PC-3 (cell line): ENCODE data around the gene UNC5C. TPM values are rescaled to one million over a fixed set of nuclear protein-coding genes. Genes with fewer than 3 reads are reported as not detected.

ENCODE experiments used
- ATAC-seq: fragments of 200-7000 bp; cut with Tn5 transposase; 2 replicates; pipeline ENCODE4 v1.9.1; 2020; ENCODE audit warnings: mild to moderate bottlenecking, moderate library complexity
- BruUV-seq: library from RNA; stranded (reverse); fragments of 400-500 nt; replicated peaks from 2 replicates; lab custom pipeline; 2021; lab: Mats Ljungman, UMichigan
- CTCF ChIA-PET: fragments of 300-600 bp; sonication (Branson Sonifier 250); formaldehyde crosslinking; loops from one replicate; lab custom pipeline; 2022; ENCODE audit warnings: antibody characterized with exemption; lab: Charles Lee
- POLR2A ChIA-PET: fragments of 300-600 bp; sonication (Branson Sonifier 250); formaldehyde crosslinking; loops from one replicate; lab custom pipeline; 2022; ENCODE audit warnings: antibody characterized with exemption; ENCODE audit not compliant: unreplicated experiment; lab: Charles Lee
- DNase-seq: peaks from one replicate; pipeline ENCODE4 v3.0.0-alpha.2; 2015
- H2AFZ ChIP-seq: fragments of 300-600 bp; sonication (generic); 2 replicates; pipeline ENCODE4 v1.6.0; 2016; ENCODE audit warnings: antibody characterized with exemption, low read length
- H3F3A ChIP-seq: fragments of 300-600 bp; sonication (generic); one replicate; pipeline ENCODE4 v1.6.0; 2017; ENCODE audit warnings: antibody characterized with exemption, low read length, control low read depth, mild to moderate bottlenecking; ENCODE audit not compliant: unreplicated experiment
- H3K27ac ChIP-seq: fragments of 300-600 bp; sonication (generic); 2 replicates; pipeline ENCODE4 v1.5.1; 2016; ENCODE audit warnings: mild to moderate bottlenecking, low read length
- H3K27me3 ChIP-seq: fragments of 300-600 bp; sonication (generic); 2 replicates; pipeline ENCODE4 v1.6.1; 2016; ENCODE audit warnings: low read length, mixed read lengths
- H3K36me3 ChIP-seq: fragments of 300-600 bp; sonication (generic); 2 replicates; pipeline ENCODE4 v1.6.1; 2016; ENCODE audit warnings: low read depth, mixed run types, low read length, mixed read lengths
- H3K4me1 ChIP-seq: fragments of 300-600 bp; sonication (generic); 2 replicates; pipeline ENCODE4 v1.5.1; 2016; ENCODE audit warnings: low read length; ENCODE audit not compliant: insufficient read depth
- H3K4me2 ChIP-seq: fragments of 300-600 bp; sonication (generic); 2 replicates; pipeline ENCODE4 v1.6.0; 2016; ENCODE audit warnings: low read length
- H3K4me3 ChIP-seq: fragments of 300-600 bp; sonication (generic); 2 replicates; pipeline ENCODE4 v1.5.1; 2016; ENCODE audit warnings: mild to moderate bottlenecking, low read length, mixed read lengths
- H3K79me2 ChIP-seq: fragments of 300-600 bp; sonication (generic); 2 replicates; pipeline ENCODE4 v1.6.1; 2017; ENCODE audit warnings: low read length, mixed read lengths
- H3K9ac ChIP-seq: fragments of 300-600 bp; sonication (generic); 2 replicates; pipeline ENCODE4 v1.6.0; 2016; ENCODE audit warnings: mild to moderate bottlenecking, low read length
- H3K9me2 ChIP-seq: fragments of 300-600 bp; sonication (generic); replicated peaks from 2 replicates; pipeline ENCODE4 v1.6.1; 2016; ENCODE audit warnings: mixed run types, low read length, mixed read lengths
- H3K9me3 ChIP-seq: fragments of 300-600 bp; sonication (generic); 2 replicates; pipeline ENCODE4 v1.6.1; 2016; ENCODE audit warnings: low read length, mixed read lengths
- H4K20me1 ChIP-seq: fragments of 300-600 bp; sonication (generic); 2 replicates; pipeline ENCODE4 v1.6.1; 2016; ENCODE audit warnings: low read length, mixed read lengths
- EZH2 ChIP-seq: fragments of 300-600 bp; sonication (generic); IDR thresholded peaks from one replicate; pipeline ENCODE4 v1.6.1; 2017; ENCODE audit warnings: antibody characterized with exemption, mild to moderate bottlenecking, low read length; ENCODE audit not compliant: unreplicated experiment
- EZH2phosphoT487 ChIP-seq: fragments of 300-600 bp; sonication (generic); IDR thresholded peaks from 2 replicates; pipeline ENCODE4 v1.6.1; 2018; ENCODE audit warnings: mild to moderate bottlenecking, antibody characterized with exemption, low read length, borderline replicate concordance
- intact Hi-C: fragments of 100-400 bp; cut with micrococcal nuclease; formaldehyde crosslinking; loops from 2 replicates; pipeline ENCODE4 v1.9.0; 2023
- total RNA-seq: library from RNA; depleted of rRNA; stranded (reverse); fragments of >200 nt; gene quantifications from 2 replicates; pipeline ENCODE4 v1.2.3, GENCODE V29; 2014
- TF ChIP-seq, protein P1 (sequence below): fragments of 300-600 bp; sonication (generic); conservative IDR thresholded peaks from 2 replicates; pipeline ENCODE4 v1.5.1; 2017; ENCODE audit warnings: antibody characterized with exemption, low read depth, mild to moderate bottlenecking, low read length

The UNC5C gene
- total RNA-seq, 1 experiment from 2014 or later, result not detected

DNA sequence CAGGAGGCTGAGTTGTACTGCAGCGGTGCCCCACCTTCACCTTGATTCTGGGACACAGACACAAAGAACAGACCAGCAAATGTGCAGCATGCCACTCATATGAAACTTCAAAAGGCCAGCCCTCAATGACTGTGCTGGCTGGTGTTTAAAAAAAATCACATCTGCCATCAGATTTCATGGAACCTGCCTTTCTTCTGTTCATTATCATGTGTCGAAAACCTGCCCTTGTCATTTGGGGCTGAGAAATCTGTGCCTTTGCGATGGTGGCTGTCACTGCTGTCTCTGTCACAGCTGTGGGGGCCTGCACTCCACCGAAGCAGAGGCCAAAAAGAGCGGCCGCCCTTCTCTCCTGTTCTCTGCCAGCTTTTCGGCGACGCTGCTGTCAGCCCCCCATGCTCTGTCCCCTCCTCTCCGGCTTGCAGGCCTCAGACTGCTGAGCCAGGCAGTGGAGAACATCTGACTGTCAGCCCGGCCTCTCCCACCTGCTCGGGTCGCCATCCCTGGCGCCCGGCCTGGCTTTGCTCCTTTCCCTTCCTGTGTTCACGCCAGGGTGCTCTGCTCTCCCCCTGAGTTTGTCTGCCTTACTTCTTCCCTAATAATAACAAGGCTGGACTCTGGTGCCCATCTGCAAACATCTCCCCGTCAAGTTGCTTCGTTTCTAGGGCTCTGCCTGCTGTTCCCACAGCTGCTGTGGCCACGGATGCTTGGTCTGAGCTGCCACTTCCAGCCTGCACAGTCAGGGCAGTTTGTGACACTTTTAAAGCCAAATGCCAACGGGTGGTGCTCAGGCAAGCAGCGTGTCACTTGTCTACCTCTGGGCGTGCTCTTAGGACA is 355.2 kb downstream of the UNC5C start:
- Histone ChIP-seq H3K27me3 (no peaks in the 10 kb centered on the region), H2AFZ (no peak overlapping the region), H3K4me1 (no peaks in the 10 kb centered on the region), H3K9me3 (no peaks in the 10 kb centered on the region), H4K20me1 (no peaks in the 10 kb centered on the region), H3K4me3 (no peak overlapping the region), H3K9ac (no peak overlapping the region), H3K79me2 (no peaks in the 10 kb centered on the region), H3K9me2 (no peaks in the 10 kb centered on the region), H3F3A (no peaks in the 10 kb centered on the region), H3K36me3 (no peaks in the 10 kb centered on the region), H3K4me2 (no peak overlapping the region), H3K27ac (no peak overlapping the region)
- intact Hi-C loops, result no loop called here
- BruUV-seq, result no TSS peak
- TF ChIP-seq EZH2phosphoT487 (no peak), EZH2 (no peak)
- TF ChIP-seq, protein P1, sequence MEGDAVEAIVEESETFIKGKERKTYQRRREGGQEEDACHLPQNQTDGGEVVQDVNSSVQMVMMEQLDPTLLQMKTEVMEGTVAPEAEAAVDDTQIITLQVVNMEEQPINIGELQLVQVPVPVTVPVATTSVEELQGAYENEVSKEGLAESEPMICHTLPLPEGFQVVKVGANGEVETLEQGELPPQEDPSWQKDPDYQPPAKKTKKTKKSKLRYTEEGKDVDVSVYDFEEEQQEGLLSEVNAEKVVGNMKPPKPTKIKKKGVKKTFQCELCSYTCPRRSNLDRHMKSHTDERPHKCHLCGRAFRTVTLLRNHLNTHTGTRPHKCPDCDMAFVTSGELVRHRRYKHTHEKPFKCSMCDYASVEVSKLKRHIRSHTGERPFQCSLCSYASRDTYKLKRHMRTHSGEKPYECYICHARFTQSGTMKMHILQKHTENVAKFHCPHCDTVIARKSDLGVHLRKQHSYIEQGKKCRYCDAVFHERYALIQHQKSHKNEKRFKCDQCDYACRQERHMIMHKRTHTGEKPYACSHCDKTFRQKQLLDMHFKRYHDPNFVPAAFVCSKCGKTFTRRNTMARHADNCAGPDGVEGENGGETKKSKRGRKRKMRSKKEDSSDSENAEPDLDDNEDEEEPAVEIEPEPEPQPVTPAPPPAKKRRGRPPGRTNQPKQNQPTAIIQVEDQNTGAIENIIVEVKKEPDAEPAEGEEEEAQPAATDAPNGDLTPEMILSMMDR, result no peak
- ChIA-PET POLR2A (no interaction called here), CTCF (no interaction called here)
- no peak for DNase-seq
- no peak for ATAC-seq

DNA sequence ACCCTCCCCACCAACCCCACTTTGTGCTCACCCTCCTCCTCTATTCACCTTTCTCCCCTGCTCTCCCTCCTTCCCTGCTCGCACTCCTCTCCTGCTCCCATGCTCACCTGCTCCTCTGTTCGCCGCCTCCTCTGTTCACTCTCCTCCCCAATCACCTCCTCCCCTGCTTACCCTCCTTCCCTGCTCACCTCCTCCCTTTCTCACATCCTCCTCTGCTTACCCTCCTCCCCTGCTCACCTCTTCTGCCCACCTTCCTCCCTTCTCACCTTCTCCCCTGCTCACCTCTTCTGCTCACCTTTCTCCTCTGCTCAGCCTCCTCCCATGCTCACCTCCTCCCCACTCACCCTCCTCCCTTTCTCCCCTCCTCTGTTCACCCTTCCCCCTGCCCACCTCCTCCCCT is 357.2 kb downstream of the UNC5C start:
- intact Hi-C loops, result no loop called here
- DNase-seq, result no peak
- no peak overlapping the region for H3K27ac ChIP-seq
- no peaks in the 10 kb centered on the region for H3K4me1 ChIP-seq
- H3K9ac ChIP-seq, result no peak overlapping the region
- no peaks in the 10 kb centered on the region for H4K20me1 ChIP-seq
- CTCF ChIA-PET, result no interaction called here
- no peaks in the 10 kb centered on the region for H3K9me2 ChIP-seq
- H3K4me3 ChIP-seq, result no peak overlapping the region
- no peaks in the 10 kb centered on the region for H3K9me3 ChIP-seq
- no peaks in the 10 kb centered on the region for H3K79me2 ChIP-seq
- no peaks in the 10 kb centered on the region for H3K27me3 ChIP-seq
- H3F3A ChIP-seq, result no peaks in the 10 kb centered on the region
- POLR2A ChIA-PET, result no interaction called here
- TF ChIP-seq EZH2phosphoT487, result no peak
- TF ChIP-seq EZH2, result no peak
- TF ChIP-seq, protein P1, result no peak
- H3K36me3 ChIP-seq, result no peaks in the 10 kb centered on the region
- ATAC-seq, result no peak
- H3K4me2 ChIP-seq, result no peak overlapping the region
- H2AFZ ChIP-seq, result no peak overlapping the region
- BruUV-seq, result no TSS peak

DNA sequence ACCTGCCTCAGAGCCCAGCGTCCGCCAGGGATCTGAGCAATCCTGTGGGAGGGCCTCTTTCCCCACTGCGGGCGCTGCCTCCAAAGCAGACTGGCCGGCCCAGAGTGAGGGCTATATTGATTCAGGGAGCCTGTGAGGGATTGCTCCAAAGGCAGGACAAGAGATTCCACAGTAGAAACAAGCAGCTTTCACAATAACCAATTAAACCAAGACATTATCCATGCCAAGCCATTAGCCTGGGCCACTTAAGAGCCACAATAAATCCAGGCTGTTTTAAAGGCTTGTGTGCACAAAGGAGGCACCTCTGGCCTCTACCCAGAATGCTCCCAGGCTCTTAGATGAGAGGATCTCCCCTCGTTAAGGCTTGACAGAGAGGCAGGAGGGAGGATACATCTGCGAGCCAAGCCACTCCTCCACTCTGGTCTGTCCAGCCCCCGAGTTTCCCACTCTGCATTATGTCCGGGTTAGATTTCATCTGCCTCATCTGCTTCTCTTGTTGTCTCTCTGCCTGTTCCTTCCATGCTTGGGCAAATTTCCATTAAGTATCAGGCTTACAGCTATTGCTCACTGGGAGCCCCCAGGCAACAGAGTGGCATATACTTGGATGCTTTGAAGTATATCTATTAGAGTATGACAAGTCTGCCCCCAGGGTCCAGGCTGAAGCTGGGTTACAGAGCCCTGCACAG is 357.9 kb downstream of the UNC5C start:
- no peak overlapping the region for H3K27ac ChIP-seq
- no peaks in the 10 kb centered on the region for H3K9me2 ChIP-seq
- H3K4me3 ChIP-seq, result no peak overlapping the region
- ChIA-PET POLR2A (no interaction called here), CTCF (no interaction called here)
- H3K36me3 ChIP-seq, result no peaks in the 10 kb centered on the region
- H3F3A ChIP-seq, result no peaks in the 10 kb centered on the region
- ATAC-seq (peak; percentile 45), DNase-seq (peak; percentile 37)
- intact Hi-C loops, result no loop called here
- BruUV-seq, result no TSS peak
- no peaks in the 10 kb centered on the region for H3K27me3 ChIP-seq
- no peak overlapping the region for H2AFZ ChIP-seq
- no peaks in the 10 kb centered on the region for H3K79me2 ChIP-seq
- H3K9me3 ChIP-seq, result no peaks in the 10 kb centered on the region
- TF ChIP-seq EZH2phosphoT487 (no peak), EZH2 (no peak)
- TF ChIP-seq, protein P1, result no peak
- H3K4me1 ChIP-seq, result no peaks in the 10 kb centered on the region
- no peaks in the 10 kb centered on the region for H4K20me1 ChIP-seq
- H3K9ac ChIP-seq, result no peak overlapping the region
- H3K4me2 ChIP-seq, result no peak overlapping the region
